Transverse colon (tissue), 4 donors: ENCODE data around the gene PUM1.

Experiments
- POLR2AphosphoS5 ChIP-seq, 3 donors: sonication (generic); formaldehyde crosslinking; IDR thresholded peaks; one replicate each; pipeline ENCODE4 v1.6.1; 2016; ENCODE audit warnings: antibody characterized with exemption in 3 of 3
- TF ChIP-seq, protein P1 (sequence below), 5 experiments: fragments of 200-600 bp in 3 of 5; fragments of 450-650 bp in 2 of 5; sonication (generic) in 3 of 5; IDR thresholded peaks; 1 replicate in 2 of 5; 2 replicates in 3 of 5; pipeline ENCODE4 v1.5.1; 2016 to 2017; ENCODE audit warnings: antibody characterized with exemption in 5 of 5, inconsistent platforms in 3 of 5, mild to moderate bottlenecking in 2 of 5, moderate library complexity in 1 of 5

DNA sequence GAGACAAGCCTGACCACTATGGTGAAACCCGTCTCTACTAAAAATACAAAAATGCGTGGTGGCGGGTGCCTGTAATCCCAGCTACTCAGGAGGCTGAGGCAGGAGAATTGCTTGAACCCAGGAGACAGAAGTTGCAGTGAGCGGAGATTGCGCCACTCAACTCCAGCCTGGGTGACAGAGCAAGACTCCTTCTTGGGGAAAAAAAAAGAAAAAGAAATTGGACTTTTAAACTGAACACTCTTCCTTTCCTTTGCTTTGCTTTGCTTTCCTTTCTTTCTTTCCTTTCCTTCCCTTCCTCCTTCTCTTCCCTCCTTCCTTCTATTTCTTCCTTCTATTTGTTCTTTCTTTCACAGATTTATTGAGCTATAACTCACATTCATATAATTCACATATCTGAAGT, 43.3 kb upstream of the PUM1 start:
- no peak for TF ChIP-seq POLR2AphosphoS5 (IDR thresholded peaks at IDR 0.05)
- TF ChIP-seq, protein P1, sequence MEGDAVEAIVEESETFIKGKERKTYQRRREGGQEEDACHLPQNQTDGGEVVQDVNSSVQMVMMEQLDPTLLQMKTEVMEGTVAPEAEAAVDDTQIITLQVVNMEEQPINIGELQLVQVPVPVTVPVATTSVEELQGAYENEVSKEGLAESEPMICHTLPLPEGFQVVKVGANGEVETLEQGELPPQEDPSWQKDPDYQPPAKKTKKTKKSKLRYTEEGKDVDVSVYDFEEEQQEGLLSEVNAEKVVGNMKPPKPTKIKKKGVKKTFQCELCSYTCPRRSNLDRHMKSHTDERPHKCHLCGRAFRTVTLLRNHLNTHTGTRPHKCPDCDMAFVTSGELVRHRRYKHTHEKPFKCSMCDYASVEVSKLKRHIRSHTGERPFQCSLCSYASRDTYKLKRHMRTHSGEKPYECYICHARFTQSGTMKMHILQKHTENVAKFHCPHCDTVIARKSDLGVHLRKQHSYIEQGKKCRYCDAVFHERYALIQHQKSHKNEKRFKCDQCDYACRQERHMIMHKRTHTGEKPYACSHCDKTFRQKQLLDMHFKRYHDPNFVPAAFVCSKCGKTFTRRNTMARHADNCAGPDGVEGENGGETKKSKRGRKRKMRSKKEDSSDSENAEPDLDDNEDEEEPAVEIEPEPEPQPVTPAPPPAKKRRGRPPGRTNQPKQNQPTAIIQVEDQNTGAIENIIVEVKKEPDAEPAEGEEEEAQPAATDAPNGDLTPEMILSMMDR (IDR thresholded peaks at IDR 0.05), result no peak
